Measurements from ENCODE around the gene PLCB2.

GRCh38 chr15:40313531-40314398 lies 6.0 kb upstream of the PLCB2 start:
- TF ChIP-seq, protein P1, sequence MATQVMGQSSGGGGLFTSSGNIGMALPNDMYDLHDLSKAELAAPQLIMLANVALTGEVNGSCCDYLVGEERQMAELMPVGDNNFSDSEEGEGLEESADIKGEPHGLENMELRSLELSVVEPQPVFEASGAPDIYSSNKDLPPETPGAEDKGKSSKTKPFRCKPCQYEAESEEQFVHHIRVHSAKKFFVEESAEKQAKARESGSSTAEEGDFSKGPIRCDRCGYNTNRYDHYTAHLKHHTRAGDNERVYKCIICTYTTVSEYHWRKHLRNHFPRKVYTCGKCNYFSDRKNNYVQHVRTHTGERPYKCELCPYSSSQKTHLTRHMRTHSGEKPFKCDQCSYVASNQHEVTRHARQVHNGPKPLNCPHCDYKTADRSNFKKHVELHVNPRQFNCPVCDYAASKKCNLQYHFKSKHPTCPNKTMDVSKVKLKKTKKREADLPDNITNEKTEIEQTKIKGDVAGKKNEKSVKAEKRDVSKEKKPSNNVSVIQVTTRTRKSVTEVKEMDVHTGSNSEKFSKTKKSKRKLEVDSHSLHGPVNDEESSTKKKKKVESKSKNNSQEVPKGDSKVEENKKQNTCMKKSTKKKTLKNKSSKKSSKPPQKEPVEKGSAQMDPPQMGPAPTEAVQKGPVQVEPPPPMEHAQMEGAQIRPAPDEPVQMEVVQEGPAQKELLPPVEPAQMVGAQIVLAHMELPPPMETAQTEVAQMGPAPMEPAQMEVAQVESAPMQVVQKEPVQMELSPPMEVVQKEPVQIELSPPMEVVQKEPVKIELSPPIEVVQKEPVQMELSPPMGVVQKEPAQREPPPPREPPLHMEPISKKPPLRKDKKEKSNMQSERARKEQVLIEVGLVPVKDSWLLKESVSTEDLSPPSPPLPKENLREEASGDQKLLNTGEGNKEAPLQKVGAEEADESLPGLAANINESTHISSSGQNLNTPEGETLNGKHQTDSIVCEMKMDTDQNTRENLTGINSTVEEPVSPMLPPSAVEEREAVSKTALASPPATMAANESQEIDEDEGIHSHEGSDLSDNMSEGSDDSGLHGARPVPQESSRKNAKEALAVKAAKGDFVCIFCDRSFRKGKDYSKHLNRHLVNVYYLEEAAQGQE (IDR thresholded peaks at IDR 0.05; ENCODE audit: insufficient read depth in 1 of 2, low read depth in 2 of 2, low read length in 2 of 2), result no peak
- TF ChIP-seq POLR2AphosphoS5 (IDR thresholded peaks at IDR 0.05; ENCODE audit: low read depth, low read length), result no peak
